ENCODE data around the gene NCAPG2.
A peak's percentile ranks its signal among the peaks of the same experiment; 100 is the strongest.

The NCAPG2 gene

GRCh38 chr7:158733775-158734494, 29.3 kb upstream of the NCAPG2 start:
- DNase-seq: peak; percentile 33

- no peak for DNase-seq
These were observed 28.6 kb upstream of the NCAPG2 start for GRCh38 chr7:158733220-158733519.

GRCh38 chr7:158732494-158733219, 28.1 kb upstream of the NCAPG2 start:
- no peak for DNase-seq

- no peak for DNase-seq
These were observed 27.2 kb upstream of the NCAPG2 start for GRCh38 chr7:158731761-158732160.

- DNase-seq: no peak
These were observed 26.1 kb upstream of the NCAPG2 start for GRCh38 chr7:158730383-158731346.

GRCh38 chr7:158729646-158730382, 25.2 kb upstream of the NCAPG2 start:
- DNase-seq: no peak

- peak; percentile 17 for DNase-seq
These were observed 24.5 kb upstream of the NCAPG2 start for GRCh38 chr7:158728911-158729645.

- DNase-seq: no peak
These were observed 23.1 kb upstream of the NCAPG2 start for GRCh38 chr7:158727690-158728089.

GRCh38 chr7:158726277-158726807, 21.7 kb upstream of the NCAPG2 start:
- DNase-seq: no peak

- DNase-seq: no peak
These were observed 20.8 kb upstream of the NCAPG2 start for GRCh38 chr7:158725506-158725800.

GRCh38 chr7:158724658-158725505, 20.3 kb upstream of the NCAPG2 start:
- no peak for DNase-seq

- DNase-seq: no peak
These were observed 19.2 kb upstream of the NCAPG2 start for GRCh38 chr7:158723714-158724385.

- DNase-seq: no peak
These were observed 18.7 kb upstream of the NCAPG2 start for GRCh38 chr7:158723266-158723665.

- DNase-seq: no peak
These were observed 18.1 kb upstream of the NCAPG2 start for GRCh38 chr7:158722574-158723237.

GRCh38 chr7:158720112-158720511, 15.5 kb upstream of the NCAPG2 start:
- no peak for DNase-seq

- no peak for DNase-seq
These were observed 12.2 kb upstream of the NCAPG2 start for GRCh38 chr7:158716802-158717201.

GRCh38 chr7:158710651-158711102, 6.1 kb upstream of the NCAPG2 start:
- DNase-seq: peak; percentile 70

GRCh38 chr7:158707610-158708009, 3.0 kb upstream of the NCAPG2 start:
- peak; percentile 73 for DNase-seq

- DNase-seq: no peak
These were observed 2.3 kb upstream of the NCAPG2 start for GRCh38 chr7:158706710-158707590.

Data from DMS53 (cell line).